Stimulated activated CD4-positive, alpha-beta T cell treated with anti-CD3 and anti-CD28 coated beads, Interleukin-12 subunit alpha, Interleukin-12 subunit beta, amount 100 ng/mL, for 4 hours (primary cell): ENCODE measurements around the gene VGF.
"Not testable (repeated sequence)": the region's sequence is repeated elsewhere in the genome, so short reads cannot be mapped to it uniquely, and the experiment has no call there.

Source experiments
- DNase-seq: peaks from one replicate; pipeline ENCODE4 v3.0.0-alpha.2; 2020

VGF gene

GRCh38 chr7:101165075-101165957 is at the start of gene VGF:
Gene VGF, minus strand, starts transcription at chr7:101165569. Its CDS starts 726 bp downstream, at chr7:101164843.
- DNase-seq: peak; percentile 91

- no peak for DNase-seq
Measured at GRCh38 chr7:101212014-101212413, 46.6 kb upstream of the VGF start.

GRCh38 chr7:101211501-101211900 is 46.1 kb upstream of the VGF start:
- no peak for DNase-seq

GRCh38 chr7:101210143-101210542 is 44.8 kb upstream of the VGF start:
- DNase-seq: no peak

GRCh38 chr7:101208794-101209193 is 43.4 kb upstream of the VGF start:
- no peak for DNase-seq

- DNase-seq: no peak
Measured at GRCh38 chr7:101207459-101207858, 42.1 kb upstream of the VGF start.

- DNase-seq: no peak
Measured at GRCh38 chr7:101206665-101207042, 41.3 kb upstream of the VGF start.

GRCh38 chr7:101205901-101206664 is 40.7 kb upstream of the VGF start:
- DNase-seq: no peak

- DNase-seq: not testable (repeated sequence)
Measured at GRCh38 chr7:101203740-101204738, 38.7 kb upstream of the VGF start.

- no peak for DNase-seq
Measured at GRCh38 chr7:101202603-101202918, 37.2 kb upstream of the VGF start.

- no peak for DNase-seq
Measured at GRCh38 chr7:101201695-101202602, 36.6 kb upstream of the VGF start.

GRCh38 chr7:101200862-101201599 is 35.7 kb upstream of the VGF start, which contains the start of gene MOGAT3:
Gene MOGAT3, minus strand, starts transcription at chr7:101201036. Its CDS starts 182 bp downstream, at chr7:101200854.
- no peak for DNase-seq

GRCh38 chr7:101200504-101200861 is 35.1 kb upstream of the VGF start:
- no peak for DNase-seq

GRCh38 chr7:101199522-101199921 is 34.2 kb upstream of the VGF start:
- not testable (repeated sequence) for DNase-seq

- no peak for DNase-seq
Measured at GRCh38 chr7:101198476-101198875, 33.1 kb upstream of the VGF start.

GRCh38 chr7:101197991-101198390 is 32.6 kb upstream of the VGF start:
- no peak for DNase-seq

- DNase-seq: no peak
Measured at GRCh38 chr7:101195884-101196283, 30.5 kb upstream of the VGF start.

GRCh38 chr7:101189109-101189508 is 23.7 kb upstream of the VGF start:
- DNase-seq: no peak

- DNase-seq: no peak
Measured at GRCh38 chr7:101186844-101187428, 21.6 kb upstream of the VGF start.

GRCh38 chr7:101186194-101186593 is 20.8 kb upstream of the VGF start:
- no peak for DNase-seq
